Measurements from ENCODE around the gene CST2.
A peak's percentile ranks its signal among the peaks of the same experiment; 100 is the strongest.
"Not testable (repeated sequence)": the region's sequence is repeated elsewhere in the genome, so short reads cannot be mapped to it uniquely, and the experiment has no call there.

CST2 gene

GRCh38 chr20:23782366-23782983, 44.1 kb downstream of the CST2 start:
- no CpG with 5 or more reads among the region's 8 CpGs for WGBS, 2 donors (ENCODE audit: extremely low coverage in 2 of 2, insufficient read length in 2 of 2, insufficient replicate concordance in 1 of 2)
- Histone ChIP-seq H3K23ac (ENCODE audit: low read depth, low read length, poor library complexity) (no peak overlapping the region), H2AFZ (ENCODE audit: low read length) (no peak overlapping the region), H3K4me2 (ENCODE audit: insufficient read depth, low read length, poor library complexity, severe bottlenecking) (no peak overlapping the region), H3K27ac (replicated peaks; ENCODE audit: low read length) (no peak overlapping the region), H2BK120ac (ENCODE audit: low read depth, low read length) (no peak overlapping the region), H2AK5ac (ENCODE audit: low read depth, low read length) (no peak overlapping the region), H3K27me3 (ENCODE audit: control insufficient read depth in 3 of 3, insufficient read depth in 3 of 3, low read depth in 1 of 3, low read length in 3 of 3) (no peaks in the 10 kb centered on the region), H2BK15ac (ENCODE audit: low read length) (no peak overlapping the region), H3K4me1 (ENCODE audit: control insufficient read depth in 2 of 2, insufficient read depth in 1 of 2, low read depth in 1 of 2, low read length in 2 of 2) (no peaks in the 10 kb centered on the region), H3K18ac (ENCODE audit: low read length) (no peak overlapping the region), H4K8ac (ENCODE audit: low read depth, low read length) (no peak overlapping the region), H3K36me3 (replicated peaks in 1 of 2; ENCODE audit: control insufficient read depth in 2 of 2, insufficient read depth in 2 of 2, low read length in 2 of 2) (no peaks in the 10 kb centered on the region), H2BK12ac (ENCODE audit: low read length) (no peak overlapping the region), H3K4me3 (ENCODE audit: low read length in 2 of 2) (no peak overlapping the region), H3K9me3 (replicated peaks in 1 of 2; ENCODE audit: control insufficient read depth in 2 of 2, insufficient read depth in 1 of 2, low read depth in 1 of 2, low read length in 2 of 2) (peaks cover 0 to 1% of the 10 kb centered on the region in 2 donors), H3K9ac (ENCODE audit: low read depth, low read length, poor library complexity) (no peak overlapping the region), H3K79me1 (ENCODE audit: low read depth, low read length) (no peaks in the 10 kb centered on the region), H3K14ac (ENCODE audit: low read length) (no peak overlapping the region), H4K91ac (ENCODE audit: low read depth, low read length, poor library complexity) (no peak overlapping the region), H3K4ac (ENCODE audit: low read length) (no peak overlapping the region), H2BK5ac (ENCODE audit: low read length) (no peak overlapping the region)
- DNase-seq (ENCODE audit: low spot score): no peak

DNA sequence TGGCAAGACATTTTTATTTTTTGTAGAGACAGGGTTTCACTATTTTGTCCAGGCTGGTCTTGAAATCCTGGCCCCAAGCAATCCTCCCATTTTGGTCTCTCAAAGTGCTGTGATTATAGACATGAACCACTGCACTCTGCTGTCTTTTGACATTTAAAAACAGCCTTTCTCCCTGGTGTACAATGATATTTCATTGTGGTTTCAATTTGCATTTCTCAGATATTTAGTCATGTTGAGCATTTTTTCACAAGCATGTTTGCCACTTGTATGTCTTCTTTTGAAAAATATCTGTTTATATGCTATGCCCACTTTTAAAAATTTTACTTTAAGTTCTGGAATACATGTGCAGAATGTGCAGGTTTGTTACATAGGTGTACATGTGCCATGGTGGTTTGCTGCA, 47.9 kb downstream of the CST2 start:
- not testable (repeated sequence) for H3K4ac ChIP-seq (ENCODE audit: low read length); H2BK12ac ChIP-seq (ENCODE audit: low read length); DNase-seq (ENCODE audit: low spot score); H3K23ac ChIP-seq (ENCODE audit: low read depth, low read length, poor library complexity); H2AFZ ChIP-seq (ENCODE audit: low read length); H3K4me3 ChIP-seq (ENCODE audit: low read length in 2 of 2); H4K91ac ChIP-seq (ENCODE audit: low read depth, low read length, poor library complexity); H4K8ac ChIP-seq (ENCODE audit: low read depth, low read length); H3K27ac ChIP-seq (replicated peaks; ENCODE audit: low read length); H3K4me1 ChIP-seq (ENCODE audit: control insufficient read depth in 2 of 2, insufficient read depth in 1 of 2, low read depth in 1 of 2, low read length in 2 of 2); H3K36me3 ChIP-seq (replicated peaks in 1 of 2; ENCODE audit: control insufficient read depth in 2 of 2, insufficient read depth in 2 of 2, low read length in 2 of 2); H2BK5ac ChIP-seq (ENCODE audit: low read length); H2BK120ac ChIP-seq (ENCODE audit: low read depth, low read length); H3K27me3 ChIP-seq (ENCODE audit: control insufficient read depth in 3 of 3, insufficient read depth in 3 of 3, low read depth in 1 of 3, low read length in 3 of 3); H3K9ac ChIP-seq (ENCODE audit: low read depth, low read length, poor library complexity); H3K79me1 ChIP-seq (ENCODE audit: low read depth, low read length); H3K18ac ChIP-seq (ENCODE audit: low read length); H2BK15ac ChIP-seq (ENCODE audit: low read length); H3K14ac ChIP-seq (ENCODE audit: low read length); H2AK5ac ChIP-seq (ENCODE audit: low read depth, low read length); H3K4me2 ChIP-seq (ENCODE audit: insufficient read depth, low read length, poor library complexity, severe bottlenecking); H3K9me3 ChIP-seq (replicated peaks in 1 of 2; ENCODE audit: control insufficient read depth in 2 of 2, insufficient read depth in 1 of 2, low read depth in 1 of 2, low read length in 2 of 2)

DNA sequence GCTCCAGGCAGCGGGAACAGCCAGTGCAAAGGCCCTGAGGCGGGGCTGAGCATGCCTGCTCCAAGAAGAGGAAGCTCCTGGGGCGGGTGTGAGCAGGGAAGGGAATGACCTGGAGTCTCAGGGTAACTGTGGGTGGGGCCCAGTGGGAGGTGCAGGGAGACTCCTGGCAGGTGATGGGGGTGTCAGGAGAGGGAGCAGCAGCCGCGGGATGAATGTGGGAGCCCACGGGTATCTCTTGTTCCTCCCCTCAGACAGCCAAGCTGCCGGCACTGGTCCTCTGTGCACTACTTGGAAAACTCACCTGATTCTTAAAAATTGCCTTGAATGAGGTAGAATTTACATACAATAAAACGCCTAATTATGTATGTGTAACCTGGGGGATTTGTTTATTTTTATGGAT, 49.1 kb downstream of the CST2 start:
- no CpG with 5 or more reads among the region's 8 CpGs for WGBS, 2 donors (ENCODE audit: extremely low coverage in 2 of 2, insufficient read length in 2 of 2, insufficient replicate concordance in 1 of 2)
- not testable (repeated sequence) for H3K9ac ChIP-seq (ENCODE audit: low read depth, low read length, poor library complexity)

DNA sequence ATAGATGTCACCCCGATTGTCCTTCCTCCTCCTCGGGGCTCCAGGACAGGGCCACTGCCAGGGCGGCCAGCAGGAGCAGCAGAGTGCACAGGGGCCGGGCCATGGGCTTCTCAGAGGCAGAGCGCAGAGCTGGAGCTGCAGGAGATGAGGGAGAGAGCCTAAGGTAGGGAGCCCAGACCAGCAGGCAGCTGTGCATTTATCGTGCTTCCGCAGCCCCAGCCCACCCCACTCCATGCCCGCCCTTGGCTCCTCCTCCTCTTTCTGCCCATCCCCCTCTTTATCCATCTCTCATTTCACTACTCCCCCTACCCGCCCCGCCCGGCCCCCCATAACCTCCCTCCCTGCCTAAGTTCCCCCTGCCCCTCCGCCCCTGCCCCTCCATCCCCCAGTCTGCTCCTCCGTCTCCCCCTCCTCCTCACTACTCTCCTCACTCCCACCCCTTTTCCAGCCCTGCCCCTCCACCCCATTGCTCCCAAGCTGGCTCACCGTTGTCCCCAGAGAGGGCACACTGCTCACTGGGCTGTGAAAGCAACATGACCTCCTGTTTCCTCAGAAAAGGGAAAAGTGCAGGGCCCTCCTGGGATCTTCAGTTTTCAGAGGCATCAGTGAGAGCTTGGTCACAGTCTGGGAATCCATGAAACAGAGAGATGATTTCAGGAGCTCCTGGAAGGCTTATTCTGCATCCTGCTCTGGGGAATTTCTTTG, 50.3 kb downstream of the CST2 start:
- H2BK5ac ChIP-seq (ENCODE audit: low read length): no peak overlapping the region
- H4K91ac ChIP-seq (ENCODE audit: low read depth, low read length, poor library complexity): no peak overlapping the region

More for the DNA sequence above, 49.1 kb downstream of the CST2 start:
- H3K27me3 ChIP-seq (ENCODE audit: control insufficient read depth in 3 of 3, insufficient read depth in 3 of 3, low read depth in 1 of 3, low read length in 3 of 3); H3K4me3 ChIP-seq (ENCODE audit: low read length in 2 of 2); H3K4me1 ChIP-seq (ENCODE audit: control insufficient read depth in 2 of 2, insufficient read depth in 1 of 2, low read depth in 1 of 2, low read length in 2 of 2); H2AFZ ChIP-seq (ENCODE audit: low read length); H2BK15ac ChIP-seq (ENCODE audit: low read length); H3K4ac ChIP-seq (ENCODE audit: low read length); H2BK12ac ChIP-seq (ENCODE audit: low read length); H3K9me3 ChIP-seq (replicated peaks in 1 of 2; ENCODE audit: control insufficient read depth in 2 of 2, insufficient read depth in 1 of 2, low read depth in 1 of 2, low read length in 2 of 2); H3K27ac ChIP-seq (replicated peaks; ENCODE audit: low read length); H4K91ac ChIP-seq (ENCODE audit: low read depth, low read length, poor library complexity); H2BK5ac ChIP-seq (ENCODE audit: low read length); H3K4me2 ChIP-seq (ENCODE audit: insufficient read depth, low read length, poor library complexity, severe bottlenecking); H3K79me1 ChIP-seq (ENCODE audit: low read depth, low read length); H3K36me3 ChIP-seq (replicated peaks in 1 of 2; ENCODE audit: control insufficient read depth in 2 of 2, insufficient read depth in 2 of 2, low read length in 2 of 2); H2BK120ac ChIP-seq (ENCODE audit: low read depth, low read length); DNase-seq (ENCODE audit: low spot score); H3K14ac ChIP-seq (ENCODE audit: low read length); H3K23ac ChIP-seq (ENCODE audit: low read depth, low read length, poor library complexity); H4K8ac ChIP-seq (ENCODE audit: low read depth, low read length); H2AK5ac ChIP-seq (ENCODE audit: low read depth, low read length); H3K18ac ChIP-seq (ENCODE audit: low read length): not testable (repeated sequence)

More for the DNA sequence above, 50.3 kb downstream of the CST2 start:
- Histone ChIP-seq H3K4me3 (ENCODE audit: low read length in 2 of 2) (no peak overlapping the region), H2AK5ac (ENCODE audit: low read depth, low read length) (peak overlapping the region; percentile 26), H3K27ac (replicated peaks; ENCODE audit: low read length) (no peak overlapping the region), H3K9ac (ENCODE audit: low read depth, low read length, poor library complexity) (no peak overlapping the region), H3K14ac (ENCODE audit: low read length) (no peak overlapping the region), H2BK120ac (ENCODE audit: low read depth, low read length) (no peak overlapping the region), H3K4me1 (ENCODE audit: control insufficient read depth in 2 of 2, insufficient read depth in 1 of 2, low read depth in 1 of 2, low read length in 2 of 2) (peaks cover 0 to 9% of the 10 kb centered on the region in 2 donors), H2BK12ac (ENCODE audit: low read length) (no peak overlapping the region), H3K4me2 (ENCODE audit: insufficient read depth, low read length, poor library complexity, severe bottlenecking) (no peak overlapping the region), H3K23ac (ENCODE audit: low read depth, low read length, poor library complexity) (peak overlapping the region; percentile 75), H3K36me3 (replicated peaks in 1 of 2; ENCODE audit: control insufficient read depth in 2 of 2, insufficient read depth in 2 of 2, low read length in 2 of 2) (no peaks in the 10 kb centered on the region), H3K9me3 (replicated peaks in 1 of 2; ENCODE audit: control insufficient read depth in 2 of 2, insufficient read depth in 1 of 2, low read depth in 1 of 2, low read length in 2 of 2) (peaks cover 0 to 2% of the 10 kb centered on the region in 2 donors), H3K27me3 (ENCODE audit: control insufficient read depth in 3 of 3, insufficient read depth in 3 of 3, low read depth in 1 of 3, low read length in 3 of 3) (no peaks in the 10 kb centered on the region), H2AFZ (ENCODE audit: low read length) (no peak overlapping the region), H2BK15ac (ENCODE audit: low read length) (peak overlapping the region; percentile 3), H3K79me1 (ENCODE audit: low read depth, low read length) (no peaks in the 10 kb centered on the region), H3K18ac (ENCODE audit: low read length) (peak overlapping the region; percentile 28), H4K8ac (ENCODE audit: low read depth, low read length) (no peak overlapping the region), H3K4ac (ENCODE audit: low read length) (no peak overlapping the region)
- DNase-seq (ENCODE audit: low spot score): no peak
- WGBS, 2 donors (ENCODE audit: extremely low coverage in 2 of 2, insufficient read length in 2 of 2, insufficient replicate concordance in 1 of 2): no CpG with 5 or more reads among the region's 14 CpGs

All from neuronal stem cell (in vitro differentiated cells).